GM12892 (cell line): Measurements from ENCODE around the gene HABP4.

Source experiments
- POLR2A ChIP-seq: IDR thresholded peaks from 2 replicates; pipeline ENCODE4 v1.6.1; 2011; ENCODE audit warnings: low read depth, low read length, control low read depth
- POLR2AphosphoS5 ChIP-seq: IDR thresholded peaks from 2 replicates; pipeline ENCODE4 v1.6.1; 2011; ENCODE audit warnings: low read depth, low read length, control low read depth

DNA sequence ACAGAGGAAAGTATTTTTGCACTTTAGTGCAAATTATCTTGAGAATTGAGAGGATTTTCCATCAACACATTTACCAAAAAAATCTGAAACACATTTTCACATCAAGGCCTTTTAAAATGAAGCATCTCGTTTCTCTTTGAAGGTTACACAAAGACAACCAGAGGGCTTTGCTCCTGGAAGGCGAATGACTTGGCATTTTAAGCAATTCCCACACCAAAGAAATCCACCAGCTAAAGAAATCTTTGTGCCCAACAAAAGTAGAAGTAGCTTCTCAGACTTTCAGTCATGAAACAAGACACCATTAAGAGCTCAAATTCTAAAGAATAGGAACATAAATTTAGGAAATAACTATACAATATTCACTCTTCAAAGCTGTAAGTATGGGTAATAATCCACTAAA lies 59.9 kb downstream of the HABP4 start:
- no peak for TF ChIP-seq POLR2A
- no peak for TF ChIP-seq POLR2AphosphoS5
